Measurements from ENCODE around the gene ZNF326.

DNA sequence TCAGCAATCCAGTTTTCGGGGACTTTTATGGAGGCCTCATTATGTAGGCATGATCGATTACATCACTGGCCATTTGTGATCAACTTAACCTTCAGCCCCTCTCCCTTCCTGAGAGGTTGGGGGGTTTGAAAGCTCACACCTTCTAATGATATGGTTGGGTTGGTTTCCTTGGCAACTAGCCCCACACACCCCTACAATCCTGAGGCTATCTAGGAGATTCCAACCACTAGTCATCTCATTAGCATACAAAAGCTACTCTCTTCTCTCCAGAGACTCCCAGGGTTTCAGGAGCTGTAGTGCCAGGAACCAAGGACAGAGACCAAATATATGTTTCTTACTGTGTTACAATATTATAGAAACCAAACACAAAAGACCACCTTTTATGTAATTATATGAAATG, 35.2 kb upstream of the ZNF326 start:
- TF ChIP-seq, protein P1, sequence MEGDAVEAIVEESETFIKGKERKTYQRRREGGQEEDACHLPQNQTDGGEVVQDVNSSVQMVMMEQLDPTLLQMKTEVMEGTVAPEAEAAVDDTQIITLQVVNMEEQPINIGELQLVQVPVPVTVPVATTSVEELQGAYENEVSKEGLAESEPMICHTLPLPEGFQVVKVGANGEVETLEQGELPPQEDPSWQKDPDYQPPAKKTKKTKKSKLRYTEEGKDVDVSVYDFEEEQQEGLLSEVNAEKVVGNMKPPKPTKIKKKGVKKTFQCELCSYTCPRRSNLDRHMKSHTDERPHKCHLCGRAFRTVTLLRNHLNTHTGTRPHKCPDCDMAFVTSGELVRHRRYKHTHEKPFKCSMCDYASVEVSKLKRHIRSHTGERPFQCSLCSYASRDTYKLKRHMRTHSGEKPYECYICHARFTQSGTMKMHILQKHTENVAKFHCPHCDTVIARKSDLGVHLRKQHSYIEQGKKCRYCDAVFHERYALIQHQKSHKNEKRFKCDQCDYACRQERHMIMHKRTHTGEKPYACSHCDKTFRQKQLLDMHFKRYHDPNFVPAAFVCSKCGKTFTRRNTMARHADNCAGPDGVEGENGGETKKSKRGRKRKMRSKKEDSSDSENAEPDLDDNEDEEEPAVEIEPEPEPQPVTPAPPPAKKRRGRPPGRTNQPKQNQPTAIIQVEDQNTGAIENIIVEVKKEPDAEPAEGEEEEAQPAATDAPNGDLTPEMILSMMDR (IDR thresholded peaks at IDR 0.05), result no peak
- no peak for TF ChIP-seq POLR2A (IDR thresholded peaks at IDR 0.05)
